GM21381 (cell line): ENCODE data around the gene FAM111A.

Experiments used
- ATAC-seq: cut with Tn5 transposase; IDR thresholded peaks from one replicate; pipeline ENCODE4 v1.9.1; 2021; ENCODE audit warnings: mild to moderate bottlenecking, moderate library complexity; ENCODE audit not compliant: unreplicated experiment

The FAM111A gene

DNA sequence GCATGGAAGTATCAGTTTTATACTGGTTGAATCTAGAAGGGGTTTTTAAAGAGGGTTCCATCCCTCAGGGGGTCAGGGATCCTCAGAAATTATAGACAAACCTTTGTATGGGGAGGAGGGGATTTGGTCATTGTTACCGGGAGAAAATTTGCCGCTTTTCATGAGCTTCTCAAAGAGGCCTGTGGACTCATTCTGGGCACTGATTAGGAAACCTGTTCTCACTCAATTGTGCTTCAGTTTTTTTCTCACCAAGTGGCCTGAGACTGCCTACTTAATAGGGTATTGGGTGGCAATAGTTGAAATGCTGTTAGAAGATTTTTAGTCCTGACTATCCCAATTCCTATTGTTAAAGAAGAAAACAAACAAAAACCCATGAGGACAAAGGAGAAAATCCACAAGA is 56.1 kb downstream of the FAM111A start:
- no peak for ATAC-seq

GRCh38 chr11:59199546-59200422 is 57.1 kb downstream of the FAM111A start:
- ATAC-seq: peak; percentile 41

DNA sequence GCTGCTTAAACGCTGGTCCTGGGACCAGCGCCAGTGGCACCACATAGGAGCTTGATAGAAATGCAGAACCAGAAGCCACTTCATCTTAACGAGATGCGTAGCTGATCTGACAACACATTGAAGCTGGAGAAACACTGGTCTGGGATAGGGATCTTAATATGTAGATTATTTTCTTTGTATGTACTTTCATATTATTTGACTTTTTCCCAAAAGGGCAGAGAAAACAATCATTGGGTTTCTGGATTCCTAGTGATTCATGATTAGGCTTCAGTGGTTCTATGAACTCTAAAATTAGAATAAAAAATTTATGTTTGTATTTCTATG is 57.7 kb downstream of the FAM111A start:
- peak; percentile 39 for ATAC-seq

GRCh38 chr11:59201353-59201752 is 58.7 kb downstream of the FAM111A start:
- no peak for ATAC-seq
